SK-N-MC (cell line): ENCODE data around the gene CENATAC.
"Not testable (repeated sequence)": the region's sequence is repeated elsewhere in the genome, so short reads cannot be mapped to it uniquely, and the experiment has no call there.

Source experiments
- DNase-seq: peaks from one replicate; pipeline ENCODE4 v3.0.0-alpha.2; 2011; ENCODE audit warnings: low read depth, low spot score
- H3K27ac ChIP-seq: fragments of 200-600 bp; sonication (generic); 2 replicates; pipeline ENCODE4 v1.5.1; 2016; ENCODE audit warnings: mixed run types
- H3K36me3 ChIP-seq: fragments of 200-600 bp; sonication (generic); 2 replicates; pipeline ENCODE4 v1.6.1; 2017; ENCODE audit warnings: antibody characterized with exemption, low read length, mixed read lengths; ENCODE audit not compliant: insufficient read depth
- H3K4me3 ChIP-seq: fragments of 200-600 bp; sonication (generic); 2 replicates; pipeline ENCODE4 v1.5.1; 2016
- H3K9ac ChIP-seq: fragments of 200-600 bp; sonication (generic); 2 replicates; pipeline ENCODE4 v1.8.0; 2017; ENCODE audit warnings: mixed run types, mixed read lengths; ENCODE audit not compliant: insufficient read length
- H3K9me3 ChIP-seq: fragments of 200-600 bp; sonication (generic); 2 replicates; pipeline ENCODE4 v1.6.1; 2017; ENCODE audit warnings: low read depth, mild to moderate bottlenecking, antibody characterized with exemption, low read length, moderate library complexity, mixed read lengths
- EZH2 ChIP-seq: fragments of 200-600 bp; sonication (generic); IDR thresholded peaks from one replicate; pipeline ENCODE4 v1.6.1; 2017; ENCODE audit warnings: antibody characterized with exemption
- FOXP2 ChIP-seq: optimal IDR thresholded peaks from 2 replicates; pipeline ENCODE3; 2011; ENCODE audit warnings: mild to moderate bottlenecking, moderate library complexity; ENCODE audit not compliant: insufficient read depth; ENCODE audit errors: extremely low read length, control extremely low read depth
- POLR2AphosphoS5 ChIP-seq: IDR thresholded peaks from 2 replicates; pipeline ENCODE4 v1.6.1; 2012; ENCODE audit warnings: mild to moderate bottlenecking, low read depth, low read length, borderline replicate concordance

Gene CENATAC

DNA sequence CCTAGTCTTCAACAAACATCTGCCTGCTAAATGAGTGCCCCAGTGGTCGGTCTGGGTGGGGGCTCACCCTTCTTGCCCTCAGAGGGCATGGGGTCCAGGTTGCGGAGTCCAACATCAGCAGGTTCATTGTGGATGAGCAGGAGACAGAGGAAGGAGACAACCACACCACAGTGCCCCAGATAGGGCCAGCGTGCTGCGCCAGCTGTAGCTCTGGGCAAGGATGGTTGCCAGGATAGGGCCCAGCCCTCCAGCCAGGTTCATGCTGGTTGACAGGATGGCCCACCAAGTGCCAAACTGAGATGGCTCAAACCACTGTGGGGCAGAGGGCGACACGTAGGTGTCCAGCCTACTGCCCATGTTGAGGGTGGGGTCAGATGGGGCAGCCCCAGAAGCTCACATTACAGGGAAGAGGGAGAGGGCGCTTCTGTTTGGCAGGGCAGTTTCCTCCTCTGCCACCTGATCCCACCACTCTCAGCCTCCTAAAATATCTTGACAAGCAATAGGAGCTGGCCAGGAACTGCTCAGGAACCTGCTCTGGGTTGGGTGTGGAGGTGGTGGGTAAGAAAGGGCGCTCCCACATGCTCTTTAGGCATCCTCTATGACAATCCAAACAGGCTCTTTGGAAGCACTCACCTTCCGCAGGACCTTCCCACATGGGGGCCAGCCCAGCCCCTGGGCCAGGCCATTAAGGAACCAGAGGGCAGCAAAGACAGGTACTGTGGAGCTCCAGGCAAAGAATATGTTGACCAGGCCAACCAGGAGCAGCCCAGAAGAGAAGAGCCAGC is 29.8 kb downstream of the CENATAC start:
- H3K9me3 ChIP-seq, result no peaks in the 10 kb centered on the region
- H3K4me3 ChIP-seq, result no peak overlapping the region
- no peak for DNase-seq
- H3K27ac ChIP-seq, result no peak overlapping the region
- TF ChIP-seq FOXP2 (no peak), POLR2AphosphoS5 (no peak; the same call in 1 of the 2 replicates), EZH2 (no peak)
- H3K36me3 ChIP-seq, result peaks cover 33% of the 10 kb centered on the region
- no peak overlapping the region for H3K9ac ChIP-seq

- Histone ChIP-seq H3K9me3 (no peaks in the 10 kb centered on the region), H3K36me3 (peaks cover 27% of the 10 kb centered on the region), H3K27ac (no peak overlapping the region), H3K4me3 (peak overlapping the region; percentile 77), H3K9ac (peak overlapping the region; percentile 74)
- TF ChIP-seq FOXP2, result no peak
- no peak for TF ChIP-seq POLR2AphosphoS5
- no peak for TF ChIP-seq EZH2
- DNase-seq, result no peak
These were observed 30.6 kb downstream of the CENATAC start for GRCh38 chr11:119028346-119029068.

GRCh38 chr11:119029069-119029339 is 31.1 kb downstream of the CENATAC start:
- Histone ChIP-seq H3K9ac (peak overlapping the region; percentile 74), H3K4me3 (peak overlapping the region; percentile 77), H3K36me3 (peaks cover 22% of the 10 kb centered on the region), H3K27ac (0 out of 2 replicates have a peak overlapping the region, but pooled peaks have one; percentile 1), H3K9me3 (no peaks in the 10 kb centered on the region)
- DNase-seq, result no peak
- TF ChIP-seq POLR2AphosphoS5, result no peak
- TF ChIP-seq EZH2, result no peak
- no peak for TF ChIP-seq FOXP2

GRCh38 chr11:119029340-119030028 is 31.5 kb downstream of the CENATAC start:
- TF ChIP-seq POLR2AphosphoS5, result no peak
- no peak for TF ChIP-seq EZH2
- TF ChIP-seq FOXP2, result no peak
- H3K9me3 ChIP-seq, result no peaks in the 10 kb centered on the region
- peak overlapping the region; percentile 77 for H3K4me3 ChIP-seq
- H3K27ac ChIP-seq, result peak overlapping the region; percentile 31; the same call in 1 of the 2 replicates
- H3K9ac ChIP-seq, result peak overlapping the region; percentile 74
- no peak for DNase-seq
- peaks cover 17% of the 10 kb centered on the region for H3K36me3 ChIP-seq

- peak overlapping the region; percentile 74 for H3K9ac ChIP-seq
- peak overlapping the region; percentile 77 for H3K4me3 ChIP-seq
These were observed 32.0 kb downstream of the CENATAC start for GRCh38 chr11:119030029-119030328.

DNA sequence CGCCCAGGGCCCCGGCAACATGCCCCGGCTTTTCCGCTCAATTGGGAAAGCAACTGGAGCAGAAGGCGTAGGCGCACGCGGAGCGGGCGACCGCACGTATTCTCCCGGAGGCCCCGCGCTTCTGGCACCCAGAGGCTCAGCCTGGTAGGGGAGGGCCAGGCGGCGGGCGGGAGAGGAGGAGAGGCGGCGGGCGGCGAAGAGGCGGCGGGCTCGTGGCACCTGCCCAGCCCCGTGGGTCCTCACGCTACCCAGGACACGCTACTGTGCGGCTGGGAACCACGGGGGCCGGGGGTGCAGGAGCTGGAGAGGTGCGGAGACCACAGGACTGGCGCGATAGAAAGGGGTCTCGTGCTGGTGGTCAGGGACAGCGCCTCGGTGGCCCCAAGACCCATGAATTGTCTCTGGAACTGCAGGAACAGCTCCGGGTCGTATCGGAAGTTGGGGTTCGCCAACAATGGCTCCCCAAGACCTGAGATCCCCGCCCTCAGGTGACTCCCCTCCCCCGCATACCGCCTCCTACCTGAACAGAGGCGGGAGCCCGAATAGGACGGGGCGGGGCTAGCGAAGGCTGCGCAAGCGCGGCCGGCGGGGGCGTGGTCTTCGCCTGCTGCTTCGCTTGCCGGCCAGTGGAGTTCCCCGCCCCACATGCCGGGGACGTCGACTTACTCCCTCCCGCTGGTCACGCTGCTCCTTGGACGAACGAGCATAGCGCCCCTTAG is 32.5 kb downstream of the CENATAC start, which contains the start of gene SLC37A4:
Gene SLC37A4, minus strand, starts transcription at position 549 of the 719 bp plus-strand sequence.
- DNase-seq, result peak; percentile 48
- H3K36me3 ChIP-seq, result peaks cover 7% of the 10 kb centered on the region; the same call in 1 of the 2 replicates
- H3K4me3 ChIP-seq, result peak within 1 kb of the TSS; percentile 77
- peak within 1 kb of the TSS; percentile 31; the same call in 1 of the 2 replicates for H3K27ac ChIP-seq
- TF ChIP-seq FOXP2, result no peak
- TF ChIP-seq EZH2, result no peak
- peak; percentile 90 for TF ChIP-seq POLR2AphosphoS5
- no peaks in the 10 kb centered on the region for H3K9me3 ChIP-seq
- peak within 1 kb of the TSS; percentile 74 for H3K9ac ChIP-seq

More at GRCh38 chr11:119030029-119030328, 32.0 kb downstream of the CENATAC start:
- TF ChIP-seq FOXP2, result no peak
- no peak for TF ChIP-seq EZH2
- no peak for TF ChIP-seq POLR2AphosphoS5
- H3K36me3 ChIP-seq, result peaks cover 12% of the 10 kb centered on the region; the same call in 1 of the 2 replicates
- no peaks in the 10 kb centered on the region for H3K9me3 ChIP-seq
- peak overlapping the region; percentile 31; the same call in 1 of the 2 replicates for H3K27ac ChIP-seq
- no peak for DNase-seq

- H3K36me3 ChIP-seq, result peaks cover 3% of the 10 kb centered on the region; the same call in 1 of the 2 replicates
- no peak overlapping the region for H3K27ac ChIP-seq
- no peak overlapping the region for H3K9ac ChIP-seq
- no peaks in the 10 kb centered on the region for H3K9me3 ChIP-seq
- H3K4me3 ChIP-seq, result no peak overlapping the region
- no peak for DNase-seq
- TF ChIP-seq FOXP2 (no peak), EZH2 (no peak), POLR2AphosphoS5 (no peak)
These were observed 34.0 kb downstream of the CENATAC start for GRCh38 chr11:119031912-119032280.

- H3K9ac ChIP-seq, H3K9me3 ChIP-seq, H3K27ac ChIP-seq, H3K36me3 ChIP-seq, DNase-seq, H3K4me3 ChIP-seq: not testable (repeated sequence)
These were observed 35.5 kb downstream of the CENATAC start for GRCh38 chr11:119033421-119033820.
